A673 (cell line): Measurements from ENCODE around the gene TMEM18. TPM values are rescaled to one million over a fixed set of nuclear protein-coding genes. Genes with fewer than 3 reads are reported as not detected.

Source experiments
- BruUV-seq: library from RNA; stranded (reverse); fragments of 400-500 nt; replicated peaks from 2 replicates; lab custom pipeline; 2021; lab: Mats Ljungman, UMichigan
- CTCF ChIA-PET: fragments of 300-600 bp; sonication (Branson Sonifier 250); formaldehyde crosslinking; loops from one replicate; lab custom pipeline; 2022; ENCODE audit warnings: antibody characterized with exemption; lab: Charles Lee
- POLR2A ChIA-PET: fragments of 300-600 bp; sonication (Branson Sonifier 250); formaldehyde crosslinking; loops from one replicate; lab custom pipeline; 2022; ENCODE audit warnings: antibody characterized with exemption; ENCODE audit not compliant: low non-redundant PET; lab: Charles Lee
- DNase-seq: peaks from one replicate; pipeline ENCODE4 v3.0.0-alpha.2; 2015; ENCODE audit warnings: low spot score
- H3K27ac ChIP-seq: fragments of 200-600 bp; sonication (generic); 2 replicates; pipeline ENCODE4 v1.5.1; 2016; ENCODE audit warnings: mixed run types, low read depth, mild to moderate bottlenecking, mixed read lengths, antibody characterized with exemption, low read length; ENCODE audit not compliant: poor library complexity, severe bottlenecking
- H3K27me3 ChIP-seq: fragments of 200-600 bp; sonication (generic); replicated peaks from 2 replicates; pipeline ENCODE4 v1.6.1; 2017; ENCODE audit warnings: mixed run types, low read depth, mild to moderate bottlenecking, mixed read lengths, antibody characterized with exemption, low read length; ENCODE audit not compliant: insufficient read depth, poor library complexity
- H3K36me3 ChIP-seq: fragments of 200-600 bp; sonication (generic); 2 replicates; pipeline ENCODE4 v1.6.1; 2016; ENCODE audit warnings: mixed run types, mild to moderate bottlenecking, mixed read lengths, antibody characterized with exemption, low read length; ENCODE audit not compliant: insufficient read depth, poor library complexity, severe bottlenecking
- H3K4me1 ChIP-seq: fragments of 200-600 bp; sonication (generic); 2 replicates; pipeline ENCODE4 v1.6.1; 2017; ENCODE audit warnings: mixed run types, mild to moderate bottlenecking, mixed read lengths, antibody characterized with exemption, low read length; ENCODE audit not compliant: insufficient read depth, poor library complexity, severe bottlenecking
- H3K4me3 ChIP-seq: fragments of 200-600 bp; sonication (generic); 2 replicates; pipeline ENCODE4 v1.5.1; 2016; ENCODE audit warnings: low read depth, mixed run types, mild to moderate bottlenecking, mixed read lengths, low read length; ENCODE audit not compliant: poor library complexity, severe bottlenecking
- H3K9me3 ChIP-seq: fragments of 200-600 bp; sonication (generic); 2 replicates; pipeline ENCODE4 v1.6.1; 2016; ENCODE audit warnings: mixed run types, low read depth, mild to moderate bottlenecking, mixed read lengths, antibody characterized with exemption, low read length; ENCODE audit not compliant: poor library complexity, severe bottlenecking
- EZH2 ChIP-seq: fragments of 200-600 bp; sonication (generic); IDR thresholded peaks from 2 replicates; pipeline ENCODE4 v1.6.1; 2017; ENCODE audit warnings: borderline replicate concordance, low read depth, mild to moderate bottlenecking, mixed read lengths, antibody characterized with exemption, low read length; ENCODE audit not compliant: poor library complexity, severe bottlenecking
- intact Hi-C: fragments of 100-400 bp; cut with micrococcal nuclease; formaldehyde crosslinking; loops from one replicate; pipeline ENCODE4 v1.10.0; 2022; ENCODE audit not compliant: unreplicated experiment
- total RNA-seq: library from RNA; stranded (reverse); gene quantifications from 2 replicates; pipeline ENCODE4 v1.2.3, GENCODE V29; 2021
- TF ChIP-seq, protein P1 (sequence below): fragments of 300-800, 200-600 bp; sonication (generic); conservative IDR thresholded peaks from 2 replicates; pipeline ENCODE4 v1.5.1; 2017; ENCODE audit warnings: low read depth, mild to moderate bottlenecking, antibody characterized with exemption, low read length, moderate library complexity, mixed read lengths

Gene TMEM18
- total RNA-seq, 1 experiment from 2014 or later, result 29.0 TPM

DNA sequence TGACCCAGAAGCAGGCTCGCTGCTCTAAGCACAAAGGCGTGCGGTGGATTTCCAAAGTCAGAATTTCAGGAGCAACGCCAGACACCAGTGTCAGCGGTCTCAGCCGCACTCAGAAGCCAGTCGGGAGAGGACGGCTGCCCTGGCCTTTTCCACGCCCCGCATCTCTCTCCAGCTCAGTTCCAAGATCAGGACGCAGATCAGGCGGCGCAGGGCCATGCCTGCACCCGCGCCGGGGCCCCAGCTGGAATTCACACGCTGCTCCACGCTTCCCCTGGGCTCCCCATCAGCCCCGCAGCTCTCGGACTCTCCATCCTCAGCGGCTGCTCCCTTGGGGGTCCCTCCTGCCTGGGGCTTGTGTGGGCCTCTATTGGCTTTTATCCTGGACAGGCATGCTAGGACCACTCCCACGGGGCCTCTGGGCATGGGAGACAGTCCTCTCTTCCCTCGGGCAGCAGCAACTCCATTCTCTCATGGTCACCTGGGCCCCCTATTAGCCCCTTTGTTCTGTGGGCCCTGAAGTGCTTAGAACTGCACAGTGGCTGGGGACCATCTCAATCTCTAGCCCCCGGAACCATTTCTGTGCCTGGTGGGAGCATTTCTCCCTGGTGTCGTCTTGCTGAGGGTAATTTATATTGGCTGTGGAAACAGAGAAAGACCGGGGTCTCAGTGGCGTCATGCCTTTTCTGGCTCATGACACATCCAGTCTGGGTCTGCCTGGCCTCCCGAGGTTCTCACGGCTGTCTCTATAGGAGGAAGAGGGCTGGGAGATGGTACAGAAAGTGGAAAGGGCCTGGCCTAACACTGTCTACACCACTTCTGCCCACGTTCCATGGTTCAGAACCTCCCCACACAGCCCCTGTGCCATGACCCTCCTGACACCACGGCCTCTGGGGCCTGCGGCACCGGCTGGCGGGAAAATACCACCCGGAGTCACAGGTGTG, 14.9 kb upstream of the TMEM18 start:
- POLR2A ChIA-PET, result no interaction called here
- no peak overlapping the region for H3K27ac ChIP-seq
- intact Hi-C loops, result no loop called here
- no peaks in the 10 kb centered on the region for H3K4me1 ChIP-seq
- H3K4me3 ChIP-seq, result no peak overlapping the region
- H3K9me3 ChIP-seq, result no peaks in the 10 kb centered on the region
- no peak for DNase-seq
- CTCF ChIA-PET, result no interaction called here
- no peaks in the 10 kb centered on the region for H3K27me3 ChIP-seq
- H3K36me3 ChIP-seq, result no peaks in the 10 kb centered on the region
- BruUV-seq, result no TSS peak
- TF ChIP-seq EZH2, result no peak
- TF ChIP-seq, protein P1, sequence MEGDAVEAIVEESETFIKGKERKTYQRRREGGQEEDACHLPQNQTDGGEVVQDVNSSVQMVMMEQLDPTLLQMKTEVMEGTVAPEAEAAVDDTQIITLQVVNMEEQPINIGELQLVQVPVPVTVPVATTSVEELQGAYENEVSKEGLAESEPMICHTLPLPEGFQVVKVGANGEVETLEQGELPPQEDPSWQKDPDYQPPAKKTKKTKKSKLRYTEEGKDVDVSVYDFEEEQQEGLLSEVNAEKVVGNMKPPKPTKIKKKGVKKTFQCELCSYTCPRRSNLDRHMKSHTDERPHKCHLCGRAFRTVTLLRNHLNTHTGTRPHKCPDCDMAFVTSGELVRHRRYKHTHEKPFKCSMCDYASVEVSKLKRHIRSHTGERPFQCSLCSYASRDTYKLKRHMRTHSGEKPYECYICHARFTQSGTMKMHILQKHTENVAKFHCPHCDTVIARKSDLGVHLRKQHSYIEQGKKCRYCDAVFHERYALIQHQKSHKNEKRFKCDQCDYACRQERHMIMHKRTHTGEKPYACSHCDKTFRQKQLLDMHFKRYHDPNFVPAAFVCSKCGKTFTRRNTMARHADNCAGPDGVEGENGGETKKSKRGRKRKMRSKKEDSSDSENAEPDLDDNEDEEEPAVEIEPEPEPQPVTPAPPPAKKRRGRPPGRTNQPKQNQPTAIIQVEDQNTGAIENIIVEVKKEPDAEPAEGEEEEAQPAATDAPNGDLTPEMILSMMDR, result no peak

DNA sequence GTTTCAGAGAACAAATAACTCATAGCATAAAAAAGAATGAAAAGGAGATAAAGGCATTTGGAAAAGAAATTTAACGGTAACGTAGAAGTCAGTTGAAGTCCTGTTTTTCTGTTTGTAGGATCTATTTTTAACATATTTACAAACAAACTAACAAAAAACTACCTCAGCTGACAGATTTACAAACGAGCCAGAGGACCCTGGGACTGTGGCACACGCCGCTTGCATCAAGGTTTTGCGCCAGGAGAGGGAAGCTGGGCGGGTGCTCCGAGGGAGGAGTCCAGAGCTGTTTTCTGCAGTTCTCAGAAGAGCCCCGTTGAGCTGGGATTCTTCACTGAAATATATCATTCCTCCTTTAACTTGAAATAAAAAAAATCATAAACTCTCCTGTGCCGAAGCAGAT, 13.6 kb upstream of the TMEM18 start:
- Histone ChIP-seq H3K4me3 (no peak overlapping the region), H3K27ac (no peak overlapping the region), H3K27me3 (no peaks in the 10 kb centered on the region), H3K36me3 (no peaks in the 10 kb centered on the region), H3K9me3 (peaks cover 1% of the 10 kb centered on the region), H3K4me1 (no peaks in the 10 kb centered on the region)
- POLR2A ChIA-PET, result no interaction called here
- BruUV-seq, result no TSS peak
- no peak for DNase-seq
- intact Hi-C loops, result no loop called here
- CTCF ChIA-PET, result no interaction called here
- TF ChIP-seq, protein P1, result no peak
- no peak for TF ChIP-seq EZH2

DNA sequence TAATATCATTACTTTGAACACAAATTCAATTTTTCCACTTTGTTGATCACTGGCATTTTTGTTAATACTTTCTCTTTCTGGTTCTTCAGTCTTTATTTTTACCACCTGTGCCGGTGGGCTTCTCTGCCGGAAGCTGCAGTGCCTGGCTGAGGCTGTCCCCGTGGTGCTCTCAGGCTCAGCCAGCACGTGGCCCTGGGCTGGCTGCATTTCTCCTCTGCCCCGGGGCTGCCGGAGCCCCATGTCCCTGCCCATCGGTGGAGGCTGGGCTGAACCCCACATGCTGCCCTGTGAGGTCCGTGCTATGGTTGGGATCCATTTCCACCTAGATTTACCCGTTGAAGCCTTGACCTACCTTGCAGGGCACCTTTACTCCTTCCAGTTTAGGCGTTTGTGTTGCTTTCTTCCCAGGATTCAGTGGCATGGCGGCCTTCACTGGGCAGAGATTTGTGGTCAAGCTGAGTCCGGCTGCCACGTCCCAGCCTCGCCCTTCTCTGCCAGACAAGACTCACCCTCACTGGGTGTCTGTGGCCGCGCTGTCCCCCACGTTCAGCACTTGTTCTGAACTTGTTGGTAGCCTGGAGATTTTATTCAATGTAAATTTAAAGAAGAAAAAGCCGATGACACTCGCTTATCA, 12.8 kb upstream of the TMEM18 start:
- Histone ChIP-seq H3K27me3 (no peaks in the 10 kb centered on the region), H3K4me3 (no peak overlapping the region), H3K9me3 (peaks cover 7% of the 10 kb centered on the region), H3K4me1 (no peaks in the 10 kb centered on the region), H3K27ac (no peak overlapping the region), H3K36me3 (no peaks in the 10 kb centered on the region)
- ChIA-PET CTCF (no interaction called here), POLR2A (no interaction called here)
- no peak for DNase-seq
- intact Hi-C loops, result no loop called here
- TF ChIP-seq, protein P1, result no peak
- TF ChIP-seq EZH2, result no peak
- BruUV-seq, result no TSS peak
